Measurements from ENCODE around the gene PPP1R36.

DNA sequence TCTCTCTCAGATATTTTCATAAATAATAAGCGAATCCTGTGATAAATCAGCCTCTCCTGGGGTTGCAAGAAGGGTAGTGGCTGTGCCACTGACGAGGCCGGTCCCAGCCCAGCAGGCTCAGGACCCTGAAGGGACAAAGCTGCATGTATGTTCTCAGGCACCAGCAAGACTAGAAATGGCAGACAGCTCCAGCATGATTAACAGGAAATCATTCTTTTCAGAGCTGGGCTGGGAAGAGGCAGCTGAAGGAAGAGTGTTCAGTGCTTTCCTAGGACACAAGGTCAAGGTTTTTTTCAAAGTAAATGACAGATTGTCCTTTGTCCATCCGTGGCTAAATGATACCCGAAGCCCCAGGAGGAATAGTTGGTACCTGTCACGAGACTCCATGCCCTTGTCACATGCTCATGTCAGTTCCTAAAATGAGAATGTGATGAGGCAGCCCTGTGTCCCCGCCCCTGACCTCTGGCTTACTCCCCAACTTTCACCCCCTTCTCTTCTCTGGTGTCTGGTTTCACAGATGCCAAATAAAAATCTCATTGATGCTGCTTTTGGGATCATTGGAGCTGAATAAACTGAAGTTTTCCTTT is 65.1 kb downstream of the PPP1R36 start:
- no peak for TF ChIP-seq EP300 (IDR thresholded peaks at IDR 0.05)
- TF ChIP-seq, protein P1, sequence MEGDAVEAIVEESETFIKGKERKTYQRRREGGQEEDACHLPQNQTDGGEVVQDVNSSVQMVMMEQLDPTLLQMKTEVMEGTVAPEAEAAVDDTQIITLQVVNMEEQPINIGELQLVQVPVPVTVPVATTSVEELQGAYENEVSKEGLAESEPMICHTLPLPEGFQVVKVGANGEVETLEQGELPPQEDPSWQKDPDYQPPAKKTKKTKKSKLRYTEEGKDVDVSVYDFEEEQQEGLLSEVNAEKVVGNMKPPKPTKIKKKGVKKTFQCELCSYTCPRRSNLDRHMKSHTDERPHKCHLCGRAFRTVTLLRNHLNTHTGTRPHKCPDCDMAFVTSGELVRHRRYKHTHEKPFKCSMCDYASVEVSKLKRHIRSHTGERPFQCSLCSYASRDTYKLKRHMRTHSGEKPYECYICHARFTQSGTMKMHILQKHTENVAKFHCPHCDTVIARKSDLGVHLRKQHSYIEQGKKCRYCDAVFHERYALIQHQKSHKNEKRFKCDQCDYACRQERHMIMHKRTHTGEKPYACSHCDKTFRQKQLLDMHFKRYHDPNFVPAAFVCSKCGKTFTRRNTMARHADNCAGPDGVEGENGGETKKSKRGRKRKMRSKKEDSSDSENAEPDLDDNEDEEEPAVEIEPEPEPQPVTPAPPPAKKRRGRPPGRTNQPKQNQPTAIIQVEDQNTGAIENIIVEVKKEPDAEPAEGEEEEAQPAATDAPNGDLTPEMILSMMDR (IDR thresholded peaks at IDR 0.05), result no peak

All from tibial nerve (tissue), 4 donors.